GM21360 (cell line): ENCODE results near the gene KIF14.

ENCODE experiments used
- ATAC-seq: cut with Tn5 transposase; IDR thresholded peaks from one replicate; pipeline ENCODE4 v1.9.1; 2021; ENCODE audit warnings: mild to moderate bottlenecking, moderate library complexity; ENCODE audit not compliant: unreplicated experiment

Gene KIF14, protein sequence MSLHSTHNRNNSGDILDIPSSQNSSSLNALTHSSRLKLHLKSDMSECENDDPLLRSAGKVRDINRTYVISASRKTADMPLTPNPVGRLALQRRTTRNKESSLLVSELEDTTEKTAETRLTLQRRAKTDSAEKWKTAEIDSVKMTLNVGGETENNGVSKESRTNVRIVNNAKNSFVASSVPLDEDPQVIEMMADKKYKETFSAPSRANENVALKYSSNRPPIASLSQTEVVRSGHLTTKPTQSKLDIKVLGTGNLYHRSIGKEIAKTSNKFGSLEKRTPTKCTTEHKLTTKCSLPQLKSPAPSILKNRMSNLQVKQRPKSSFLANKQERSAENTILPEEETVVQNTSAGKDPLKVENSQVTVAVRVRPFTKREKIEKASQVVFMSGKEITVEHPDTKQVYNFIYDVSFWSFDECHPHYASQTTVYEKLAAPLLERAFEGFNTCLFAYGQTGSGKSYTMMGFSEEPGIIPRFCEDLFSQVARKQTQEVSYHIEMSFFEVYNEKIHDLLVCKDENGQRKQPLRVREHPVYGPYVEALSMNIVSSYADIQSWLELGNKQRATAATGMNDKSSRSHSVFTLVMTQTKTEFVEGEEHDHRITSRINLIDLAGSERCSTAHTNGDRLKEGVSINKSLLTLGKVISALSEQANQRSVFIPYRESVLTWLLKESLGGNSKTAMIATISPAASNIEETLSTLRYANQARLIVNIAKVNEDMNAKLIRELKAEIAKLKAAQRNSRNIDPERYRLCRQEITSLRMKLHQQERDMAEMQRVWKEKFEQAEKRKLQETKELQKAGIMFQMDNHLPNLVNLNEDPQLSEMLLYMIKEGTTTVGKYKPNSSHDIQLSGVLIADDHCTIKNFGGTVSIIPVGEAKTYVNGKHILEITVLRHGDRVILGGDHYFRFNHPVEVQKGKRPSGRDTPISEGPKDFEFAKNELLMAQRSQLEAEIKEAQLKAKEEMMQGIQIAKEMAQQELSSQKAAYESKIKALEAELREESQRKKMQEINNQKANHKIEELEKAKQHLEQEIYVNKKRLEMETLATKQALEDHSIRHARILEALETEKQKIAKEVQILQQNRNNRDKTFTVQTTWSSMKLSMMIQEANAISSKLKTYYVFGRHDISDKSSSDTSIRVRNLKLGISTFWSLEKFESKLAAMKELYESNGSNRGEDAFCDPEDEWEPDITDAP (N-terminal part only)

DNA sequence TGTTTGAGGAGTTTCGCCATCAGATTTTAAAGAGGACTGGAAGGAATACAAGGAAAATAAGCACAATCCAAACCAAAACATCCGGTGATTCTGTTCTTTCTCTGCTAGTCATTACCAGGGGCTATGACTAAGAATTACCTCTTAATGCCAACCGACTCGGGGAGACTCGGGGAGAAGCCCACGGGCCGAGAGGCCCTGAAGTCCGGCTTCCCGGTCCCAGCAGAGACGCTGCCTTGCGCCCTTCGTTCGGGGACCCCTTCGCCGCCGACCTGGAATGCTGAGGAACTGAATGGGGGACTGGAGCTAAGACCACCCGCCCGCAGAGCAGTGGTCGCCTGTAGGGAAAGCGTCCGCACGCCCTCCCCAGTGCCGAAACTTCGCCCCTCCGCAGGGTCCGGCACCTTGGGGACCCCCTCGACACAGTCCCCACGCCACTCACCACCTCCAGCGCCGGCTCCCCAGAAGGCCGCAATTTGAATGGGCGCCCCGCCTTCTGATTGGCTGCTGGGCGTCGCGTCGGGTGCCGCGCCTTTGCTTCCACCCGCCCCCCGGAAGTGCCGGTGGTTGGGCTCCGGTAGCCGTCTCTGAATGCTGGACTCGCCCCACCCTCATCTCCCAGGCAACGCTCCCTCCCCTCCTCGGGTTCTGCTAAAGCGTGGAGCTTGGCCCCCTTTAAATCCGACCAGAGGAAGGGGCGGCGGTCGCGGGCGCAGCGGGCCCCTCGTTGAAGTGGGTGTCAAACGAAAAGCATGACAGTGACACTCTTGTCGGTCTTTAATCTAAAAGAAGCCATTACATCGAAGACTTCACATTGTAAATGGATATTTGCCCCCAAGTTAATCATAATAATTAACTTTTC is at the start of gene KIF14:
Gene KIF14 (minus strand): TSS at position 479 of the 859 bp plus-strand sequence. CDS start 2,028 bp downstream, outside the sequence.
- ATAC-seq: peak; percentile 92

DNA sequence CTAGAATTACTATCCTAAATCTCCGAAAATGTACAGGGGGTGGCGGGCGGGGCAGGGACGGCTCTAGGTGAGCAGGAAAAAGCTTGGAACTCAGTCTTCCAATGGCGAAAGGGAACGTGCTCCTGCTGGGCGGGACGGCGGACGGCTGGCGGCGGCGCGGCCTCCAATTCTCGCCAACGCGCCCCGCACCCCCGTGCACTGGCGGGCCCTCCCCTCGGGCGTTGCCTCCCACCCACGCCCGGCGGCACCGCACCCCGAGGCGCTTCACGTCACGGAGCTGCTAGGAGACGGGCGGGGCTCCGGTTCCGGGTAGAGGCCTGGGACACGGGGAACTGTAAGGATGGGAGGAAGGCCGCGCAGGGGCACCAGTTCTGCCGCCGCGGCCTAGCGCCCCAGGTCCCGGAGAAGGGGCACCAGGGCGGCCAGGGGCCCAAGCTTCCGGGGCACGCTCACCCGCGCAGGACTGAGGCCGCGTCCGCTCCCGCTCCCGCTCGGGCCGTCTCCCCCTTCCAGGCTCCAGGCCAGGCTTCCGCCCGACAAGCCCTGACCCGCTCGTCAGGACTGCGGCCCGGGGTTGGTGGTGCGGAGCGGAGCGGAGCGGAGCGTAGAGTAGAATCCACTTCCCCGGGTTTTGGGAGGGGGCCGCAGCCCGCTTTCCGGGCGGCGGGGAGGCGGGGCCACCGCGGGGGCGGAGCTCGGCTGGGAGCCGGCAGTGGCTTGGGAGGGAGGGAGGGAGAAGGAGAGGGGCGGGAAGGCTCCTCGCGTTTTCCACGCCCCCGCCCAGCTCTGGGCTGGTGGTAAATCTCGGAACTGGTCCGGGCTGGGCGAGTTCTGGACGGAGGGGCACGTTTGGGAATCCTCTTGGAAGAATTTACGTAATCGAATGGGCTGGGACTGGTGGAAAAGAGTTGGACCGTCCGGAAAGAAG is 49.0 kb upstream of the KIF14 start, which contains the start of gene DDX59:
Gene DDX59 (minus strand): TSS at position 594 of the 928 bp plus-strand sequence. CDS start 3,167 bp downstream, outside the sequence.
- ATAC-seq: peak; percentile 82

DNA sequence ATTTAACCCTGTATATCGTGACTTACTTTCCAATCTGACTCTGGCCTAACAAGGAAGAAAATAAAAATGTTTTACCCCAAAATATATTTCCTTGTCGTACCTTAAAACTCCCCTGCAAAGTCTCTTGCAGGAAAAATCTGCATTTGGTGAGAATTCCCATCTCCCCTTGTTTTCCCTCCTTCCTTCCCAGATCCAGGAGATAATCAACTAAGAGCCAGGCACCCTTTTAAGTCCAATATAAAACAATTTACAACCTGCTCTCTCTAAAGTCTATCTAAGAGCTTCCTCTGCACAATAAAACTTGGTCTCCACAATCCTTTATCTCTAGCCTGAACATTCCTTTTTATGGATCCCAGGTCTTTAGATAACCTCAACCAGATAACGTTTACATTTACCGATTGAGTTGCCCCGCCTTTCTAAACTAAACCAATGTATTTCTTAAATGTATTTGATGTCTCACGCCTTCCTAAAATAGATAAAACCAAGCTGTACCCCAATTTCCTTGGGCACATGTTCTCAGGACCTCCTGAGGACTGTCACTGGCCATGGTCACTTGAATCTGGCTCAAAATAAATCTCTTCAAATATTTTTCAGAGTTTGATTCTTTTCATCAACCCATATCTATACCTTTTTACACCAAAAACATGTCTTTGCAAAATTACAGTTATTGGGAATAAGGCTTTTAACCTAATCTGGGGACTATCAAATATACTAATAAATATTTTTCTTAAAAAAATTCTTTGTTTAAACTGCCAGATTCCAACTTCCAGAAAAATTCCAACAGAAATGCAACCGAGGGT is 48.2 kb upstream of the KIF14 start:
- no peak for ATAC-seq

DNA sequence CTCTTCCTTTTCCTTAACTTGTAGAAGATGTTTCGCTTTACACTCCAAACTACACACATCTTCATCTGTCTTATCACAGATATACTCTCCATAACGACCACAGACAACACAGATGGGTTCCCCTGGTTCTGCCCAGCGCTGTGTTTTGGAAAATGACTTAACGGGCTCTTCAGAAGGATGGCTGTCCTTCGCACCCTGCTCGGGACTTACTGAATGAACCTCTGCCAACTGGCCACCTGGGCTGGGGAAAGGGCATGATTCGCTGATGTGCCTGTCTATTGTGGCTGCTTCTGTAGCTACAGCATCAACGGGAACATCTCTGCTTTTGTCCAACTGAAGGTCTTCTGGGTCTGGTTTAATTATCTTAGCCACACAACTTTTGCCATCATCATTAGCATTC is 45.8 kb upstream of the KIF14 start:
- ATAC-seq: no peak

DNA sequence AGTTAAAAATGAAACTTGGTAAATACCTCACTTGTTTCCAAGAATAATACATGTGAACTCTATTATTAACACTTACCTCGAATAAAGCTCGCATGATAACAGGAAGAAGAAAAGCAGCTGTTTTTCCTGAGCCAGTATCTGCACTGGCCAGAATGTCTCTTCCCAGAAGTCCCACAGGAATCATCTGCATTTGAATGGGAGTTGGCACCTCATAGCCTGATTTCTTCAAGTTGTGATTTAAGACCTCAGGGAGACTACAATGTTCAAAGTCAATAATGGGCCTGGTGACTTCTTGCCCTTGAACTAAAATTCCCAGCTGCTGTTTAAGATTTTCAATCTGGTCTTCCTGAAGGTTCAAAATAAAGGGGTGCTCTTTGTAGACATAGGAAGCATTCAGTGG is 45.3 kb upstream of the KIF14 start:
- no peak for ATAC-seq

DNA sequence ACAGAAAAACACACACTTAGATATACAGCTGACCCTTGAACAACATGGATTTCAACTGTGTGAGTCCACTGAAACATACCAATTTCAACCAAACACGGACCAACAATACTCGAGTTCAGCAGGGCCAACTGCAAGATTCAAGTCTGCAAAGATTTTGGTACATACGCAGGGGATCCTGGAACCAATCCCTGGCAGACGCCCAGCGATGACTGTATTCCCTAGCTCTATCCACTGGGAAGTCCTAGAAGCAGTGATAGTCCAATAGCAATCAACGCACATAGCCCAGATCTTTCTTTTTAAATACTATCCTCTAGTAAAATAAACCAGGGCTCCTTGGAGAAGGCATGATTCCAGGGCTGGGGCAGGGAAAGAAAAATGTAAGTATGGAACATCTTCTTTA is 40.2 kb upstream of the KIF14 start:
- no peak for ATAC-seq

DNA sequence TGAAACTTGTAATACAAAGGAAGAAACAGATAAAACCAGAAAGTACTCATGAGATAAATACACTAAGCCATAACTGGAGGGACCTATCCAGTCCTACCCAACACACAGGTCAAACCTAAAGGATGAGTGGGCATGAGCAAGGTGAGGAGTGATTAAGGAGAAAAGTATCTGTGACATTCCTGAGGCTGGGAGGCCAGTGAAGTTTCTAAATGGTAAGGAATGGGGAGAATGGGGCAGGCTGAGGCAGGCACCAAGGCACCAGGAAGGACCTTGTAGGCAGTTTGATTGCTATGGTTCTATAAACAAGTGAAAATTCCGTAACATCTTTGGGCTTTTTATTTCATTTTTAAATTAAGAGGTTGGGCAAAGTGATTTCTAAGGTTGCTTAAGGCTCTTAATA is 38.7 kb upstream of the KIF14 start:
- no peak for ATAC-seq

DNA sequence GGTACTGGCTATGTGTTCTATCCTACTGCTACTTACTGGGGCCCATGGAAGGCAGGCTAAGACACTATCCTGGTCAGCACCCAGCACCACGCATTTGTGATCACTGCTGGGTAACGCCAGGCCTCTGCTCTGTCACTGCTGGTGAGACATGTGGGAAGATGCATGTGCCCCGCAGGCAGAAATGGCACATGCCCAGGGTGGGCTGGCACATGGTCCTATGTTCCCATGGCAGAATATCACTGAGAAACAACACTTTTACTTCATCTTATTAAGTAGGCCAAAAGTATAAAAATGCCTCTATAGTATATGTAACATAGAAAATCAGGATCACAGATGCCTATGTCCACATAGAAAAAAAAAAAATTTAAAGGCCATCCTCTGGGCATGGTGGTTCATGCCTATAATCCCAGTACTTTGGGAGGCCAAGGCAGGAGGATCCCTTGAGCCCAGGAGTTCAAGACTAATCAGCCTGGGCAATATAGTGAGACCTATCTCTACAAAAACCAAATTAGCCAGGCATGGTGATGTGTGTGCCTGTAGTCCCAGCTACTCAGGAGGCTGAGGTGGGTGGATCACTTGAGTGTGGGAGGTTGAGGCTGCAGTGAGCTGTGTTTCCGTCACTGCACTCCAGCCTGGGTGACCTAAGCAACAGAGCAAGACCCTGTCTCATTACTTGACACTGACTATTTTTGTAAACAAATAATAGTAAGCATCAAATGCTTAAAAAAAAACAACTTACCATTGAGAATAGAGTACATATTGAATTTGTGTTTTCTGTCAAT is 37.7 kb upstream of the KIF14 start:
- ATAC-seq: no peak

DNA sequence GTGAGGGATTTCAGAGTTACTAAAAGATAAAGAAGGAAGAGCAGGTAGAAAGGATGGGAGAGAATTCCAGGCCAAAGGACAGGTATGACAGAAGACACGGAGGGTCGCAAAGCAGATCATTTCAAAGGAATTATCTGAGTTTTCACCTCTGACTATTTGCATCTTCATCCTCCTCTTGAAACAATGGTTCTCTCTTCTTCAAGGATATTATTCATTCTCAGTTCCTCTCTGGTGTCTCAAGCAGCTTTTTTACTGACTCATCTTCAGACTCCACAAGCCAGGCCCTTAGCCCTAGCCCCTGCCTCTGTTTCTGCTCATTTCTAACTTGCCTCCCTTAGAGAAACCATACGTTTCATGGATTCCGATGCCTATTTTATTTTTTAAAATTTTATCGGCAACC is 34.1 kb upstream of the KIF14 start:
- peak; percentile 88 for ATAC-seq

DNA sequence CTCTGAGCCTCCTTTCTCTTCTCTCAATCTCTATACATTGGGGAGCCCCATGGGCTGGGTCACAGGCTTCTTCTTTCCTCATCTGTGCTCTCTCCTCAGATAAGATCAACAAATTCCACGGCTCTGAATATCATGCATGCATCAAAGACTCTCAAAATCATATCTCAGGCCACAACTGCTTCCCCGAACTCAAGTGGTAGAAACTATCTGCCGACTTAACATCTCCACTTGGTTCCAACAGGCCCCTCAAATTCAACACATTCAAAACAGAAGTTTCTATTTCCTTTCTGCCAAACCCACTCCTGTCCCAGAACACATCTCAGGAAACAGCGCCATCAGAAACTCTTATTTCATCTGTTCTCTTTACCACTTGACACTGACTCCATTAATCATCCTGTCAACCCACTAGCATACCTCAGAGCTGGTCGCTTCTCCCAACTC is 32.5 kb upstream of the KIF14 start:
- no peak for ATAC-seq

DNA sequence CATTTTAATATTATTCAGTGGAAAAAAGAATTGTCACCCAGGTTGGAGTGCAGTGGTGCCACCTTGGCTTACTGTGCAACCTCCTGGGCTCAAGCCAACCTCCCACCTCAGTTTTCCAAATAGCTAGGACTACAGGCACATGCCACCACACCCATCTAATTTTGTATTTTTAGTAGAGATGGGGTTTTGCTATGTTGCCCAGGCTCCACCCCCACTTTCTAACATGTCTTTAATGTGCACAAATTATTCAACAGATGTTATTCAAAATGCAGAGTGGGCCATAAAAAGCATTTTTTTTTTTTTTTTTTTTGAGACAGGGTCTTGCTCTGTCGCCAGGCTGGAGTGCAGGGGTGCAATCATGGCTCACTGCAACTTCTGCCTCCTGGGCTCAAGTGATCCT is 31.8 kb upstream of the KIF14 start:
- no peak for ATAC-seq

DNA sequence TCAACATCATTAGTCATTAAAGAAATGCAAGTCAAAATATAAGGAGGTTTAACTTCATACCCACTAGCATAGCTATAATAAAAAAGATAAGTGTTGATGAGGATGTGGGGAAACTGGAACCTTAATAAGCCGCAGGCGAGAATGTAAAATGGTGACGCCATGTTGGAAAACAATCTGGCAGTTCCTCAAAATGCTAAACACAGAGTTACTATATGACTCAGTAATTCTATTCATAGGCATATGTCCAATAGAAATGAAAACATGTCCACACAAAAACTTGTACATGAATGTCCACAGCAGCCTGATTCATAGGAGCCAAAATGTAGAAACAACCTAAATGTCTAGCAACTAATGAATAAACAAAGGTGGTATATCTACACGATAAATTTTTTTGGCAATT is 26.0 kb upstream of the KIF14 start:
- ATAC-seq: no peak

DNA sequence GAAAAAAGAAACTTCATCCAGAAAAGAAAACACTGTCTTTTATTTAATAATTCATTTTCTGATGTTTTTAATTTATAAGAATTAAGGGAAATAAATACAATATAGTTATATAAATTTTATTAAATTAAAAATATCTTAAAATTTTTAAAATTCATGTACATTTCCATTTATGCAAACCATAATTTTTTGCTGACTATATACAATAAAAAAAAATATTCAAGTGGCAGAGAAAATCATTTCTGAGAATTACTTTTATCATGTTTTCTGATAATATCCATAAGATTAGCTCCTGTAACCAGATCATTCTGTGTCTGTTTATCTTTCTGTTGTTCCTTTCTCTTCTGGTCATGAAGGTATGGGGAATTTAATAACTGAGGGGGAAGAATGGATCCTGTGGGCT is 23.5 kb upstream of the KIF14 start:
- ATAC-seq: no peak

DNA sequence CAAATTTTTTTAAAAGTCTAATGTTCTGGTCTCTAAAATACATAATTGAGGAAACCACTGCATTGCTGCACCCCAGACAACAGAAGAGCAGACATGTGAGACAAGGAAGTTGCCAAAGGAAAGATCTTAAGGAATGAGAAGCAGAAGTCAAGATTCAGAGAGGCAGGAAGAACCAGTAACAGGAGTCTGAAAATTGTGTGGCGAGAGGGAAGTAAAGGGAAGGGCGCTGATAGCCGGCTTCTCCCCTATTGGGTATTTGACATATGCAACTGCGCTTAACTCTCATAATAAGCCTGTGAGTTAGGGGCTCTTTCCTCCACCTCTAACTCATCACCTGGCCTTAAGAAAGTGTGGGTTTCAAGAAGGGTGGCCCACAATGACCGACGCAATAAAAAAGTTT is 21.9 kb upstream of the KIF14 start:
- ATAC-seq: no peak

DNA sequence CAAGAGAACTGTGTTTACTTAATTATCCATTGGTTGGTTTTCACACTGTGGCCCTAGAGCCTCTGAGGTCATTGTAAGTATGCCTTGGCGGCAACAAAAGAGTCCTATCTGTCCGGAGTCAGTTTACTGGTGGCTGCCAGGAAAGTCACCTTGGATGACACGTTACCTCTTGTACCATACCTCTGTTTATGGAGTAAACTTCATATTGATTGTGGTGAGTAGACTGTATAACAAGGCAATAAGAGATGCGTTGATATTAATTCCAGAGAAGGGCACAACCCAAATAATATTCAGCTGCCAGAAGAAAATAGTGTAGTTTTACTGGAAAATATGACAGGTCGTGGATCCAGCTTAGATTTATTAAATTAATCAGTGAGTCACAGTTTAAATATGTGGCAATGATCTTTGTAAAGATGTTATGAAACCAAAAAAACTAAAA is 20.4 kb upstream of the KIF14 start:
- no peak for ATAC-seq

DNA sequence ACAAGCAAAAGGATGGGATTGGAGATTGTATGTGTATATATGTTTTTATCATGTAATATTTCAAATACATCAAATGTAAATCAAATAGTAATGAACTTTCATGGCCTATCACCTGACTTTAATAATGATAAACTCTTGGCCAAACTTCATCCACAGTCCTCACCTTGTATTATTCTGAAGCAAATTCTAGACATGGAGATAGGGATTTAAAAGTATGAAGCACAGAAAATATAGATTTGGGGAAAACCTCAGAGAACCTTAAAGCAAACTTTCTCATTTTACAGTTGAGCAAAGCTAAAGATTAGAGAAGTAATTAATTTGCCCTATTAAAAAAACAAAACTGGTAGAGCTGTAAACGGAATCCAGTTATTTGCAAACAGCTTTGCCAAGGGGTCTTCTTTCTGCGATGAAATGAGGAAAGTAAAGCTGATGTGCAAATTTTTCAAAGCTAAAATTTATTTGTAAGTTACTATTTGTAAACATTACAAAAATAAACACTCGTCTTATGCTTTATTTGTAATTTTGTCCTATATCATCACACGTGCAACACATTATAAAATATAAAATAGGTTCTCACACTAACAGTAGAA is 19.9 kb upstream of the KIF14 start:
- ATAC-seq: no peak

DNA sequence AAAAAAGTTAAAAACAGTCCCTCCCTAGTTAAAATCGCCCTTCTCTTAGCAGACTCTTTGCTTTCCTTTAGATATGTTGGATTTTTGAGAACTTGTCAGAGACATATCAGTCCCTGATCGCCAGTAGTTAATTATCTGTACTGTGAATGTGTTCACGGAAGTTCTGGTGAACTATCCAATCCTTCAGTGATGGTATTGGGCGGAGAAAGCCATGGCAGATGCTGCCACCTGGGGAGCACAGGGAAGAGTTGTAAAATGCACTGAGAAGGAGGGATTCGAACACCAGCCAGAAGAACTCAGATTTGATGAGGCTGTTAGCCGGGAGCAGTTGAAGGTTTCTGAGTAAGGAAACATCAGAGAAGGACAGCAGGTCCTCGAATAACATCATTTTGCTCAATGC is 17.5 kb upstream of the KIF14 start:
- no peak for ATAC-seq
